Keratinocyte (primary cell): ENCODE results near the gene CBR3. TPM values are rescaled to one million over a fixed set of nuclear protein-coding genes. Genes with fewer than 3 reads are reported as not detected.

ENCODE experiments used
- DNase-seq: peaks from one replicate; pipeline ENCODE4 v3.0.0-alpha.2; 2011; ENCODE audit warnings: low read depth, missing footprints, low spot score
- FAIRE-seq: peaks from 2 replicates; lab custom pipeline; 2011; peaks lifted over from hg19 to GRCh38; lab: Jason Lieb, UNC
- H2AFZ ChIP-seq: 2 replicates; pipeline ENCODE4 v1.6.0; 2012; ENCODE audit warnings: low read length, control low read depth, inconsistent platforms; ENCODE audit not compliant: control insufficient read depth
- H3K27ac ChIP-seq: 2 replicates; pipeline ENCODE4 v1.5.1; 2011; ENCODE audit warnings: low read length; ENCODE audit not compliant: control insufficient read depth, insufficient read depth
- H3K27me3 ChIP-seq: 3 replicates; pipeline ENCODE4 v1.6.0; 2011; ENCODE audit warnings: low read length; ENCODE audit not compliant: control insufficient read depth, insufficient read depth; ENCODE audit errors: extremely low read depth
- H3K36me3 ChIP-seq, 2 experiments: 2 replicates in 1 of 2; 3 replicates in 1 of 2; pipeline ENCODE4 v1.5.1; 2011; ENCODE audit warnings: low read length in 2 of 2, mild to moderate bottlenecking in 1 of 2; ENCODE audit not compliant: control insufficient read depth in 2 of 2, insufficient read depth in 2 of 2; ENCODE audit errors: extremely low read depth in 1 of 2
- H3K4me1 ChIP-seq: 3 replicates; pipeline ENCODE4 v1.5.1; 2011; ENCODE audit warnings: low read length; ENCODE audit not compliant: control insufficient read depth, insufficient read depth; ENCODE audit errors: extremely low read depth
- H3K4me2 ChIP-seq: 3 replicates; pipeline ENCODE4 v1.6.0; 2011; ENCODE audit warnings: low read depth, low read length; ENCODE audit not compliant: control insufficient read depth, insufficient read depth; ENCODE audit errors: extremely low read depth
- H3K4me3 ChIP-seq, 3 experiments: fragments of 200-600 bp in 1 of 3; sonication (generic) in 1 of 3; 2 replicates in 2 of 3; 3 replicates in 1 of 3; pipeline ENCODE4 v1.5.1; 2011 to 2016; ENCODE audit warnings: low read length in 3 of 3, mild to moderate bottlenecking in 3 of 3, control low read depth in 2 of 3, inconsistent platforms in 1 of 3, low read depth in 1 of 3, mixed read lengths in 1 of 3, mixed run types in 1 of 3, moderate library complexity in 1 of 3; ENCODE audit not compliant: control insufficient read depth in 2 of 3, insufficient read depth in 2 of 3; ENCODE audit errors: extremely low read depth in 1 of 3
- H3K79me2 ChIP-seq: 2 replicates; pipeline ENCODE4 v1.6.0; 2012; ENCODE audit warnings: low read length; ENCODE audit not compliant: control insufficient read depth, insufficient read depth
- H3K9ac ChIP-seq: 3 replicates; pipeline ENCODE4 v1.6.0; 2011; ENCODE audit warnings: low read length; ENCODE audit not compliant: control insufficient read depth, insufficient read depth; ENCODE audit errors: extremely low read depth
- H3K9me1 ChIP-seq: 3 replicates; pipeline ENCODE4 v1.6.0; 2011; ENCODE audit warnings: low read length; ENCODE audit not compliant: control insufficient read depth, insufficient read depth; ENCODE audit errors: extremely low read depth
- H3K9me3 ChIP-seq: 2 replicates; pipeline ENCODE4 v1.5.1; 2012; ENCODE audit warnings: low read depth, low read length; ENCODE audit not compliant: control insufficient read depth
- H4K20me1 ChIP-seq: 3 replicates; pipeline ENCODE4 v1.6.0; 2011; ENCODE audit warnings: low read length; ENCODE audit not compliant: control insufficient read depth, insufficient read depth; ENCODE audit errors: extremely low read depth
- CTCF ChIP-seq, 3 experiments: IDR thresholded peaks in 1 of 3; conservative IDR thresholded peaks in 1 of 3; optimal IDR thresholded peaks in 1 of 3; 2 replicates in 2 of 3; 3 replicates in 1 of 3; pipeline versions ENCODE3 to v1.5.1; 2011; ENCODE audit warnings: low read length in 3 of 3, mild to moderate bottlenecking in 3 of 3, moderate library complexity in 2 of 3, control low read depth in 1 of 3, inconsistent platforms in 1 of 3; ENCODE audit not compliant: insufficient read depth in 2 of 3; ENCODE audit errors: extremely low read depth in 1 of 3
- EZH2 ChIP-seq: IDR thresholded peaks from one replicate; pipeline ENCODE4 v1.6.1; 2012; ENCODE audit warnings: inconsistent platforms, mild to moderate bottlenecking, low read length, moderate library complexity
- dilution Hi-C: fragments of 300-500 bp; cut with MboI; formaldehyde crosslinking; loops from one replicate; pipeline ENCODE4 v1.7.0; 2020; ENCODE audit warnings: low sequenced_read_pairs; ENCODE audit not compliant: extremely low pct_ligation_motif_present
- polyA plus RNA-seq, 5 experiments: library from polyadenylated mRNA; depleted of rRNA in 3 of 5; stranded (reverse) in 3 of 5; stranded (forward) in 1 of 5; unstranded in 1 of 5; fragments of >200 nt; gene quantifications; 1 replicate in 1 of 5; 2 replicates in 3 of 5; 3 replicates in 1 of 5; pipeline versions ENCODE4 v1.2.1 to v1.2.3, GENCODE V29; 2011 to 2012; ENCODE audit warnings: missing spikeins in 2 of 5, low read depth in 1 of 5, low replicate concordance in 1 of 5

CBR3 gene
- polyA plus RNA-seq, 1 donor (not counting 4 experiments of a cell fraction or from before 2014, with no cell fraction given): 1.3 TPM

DNA sequence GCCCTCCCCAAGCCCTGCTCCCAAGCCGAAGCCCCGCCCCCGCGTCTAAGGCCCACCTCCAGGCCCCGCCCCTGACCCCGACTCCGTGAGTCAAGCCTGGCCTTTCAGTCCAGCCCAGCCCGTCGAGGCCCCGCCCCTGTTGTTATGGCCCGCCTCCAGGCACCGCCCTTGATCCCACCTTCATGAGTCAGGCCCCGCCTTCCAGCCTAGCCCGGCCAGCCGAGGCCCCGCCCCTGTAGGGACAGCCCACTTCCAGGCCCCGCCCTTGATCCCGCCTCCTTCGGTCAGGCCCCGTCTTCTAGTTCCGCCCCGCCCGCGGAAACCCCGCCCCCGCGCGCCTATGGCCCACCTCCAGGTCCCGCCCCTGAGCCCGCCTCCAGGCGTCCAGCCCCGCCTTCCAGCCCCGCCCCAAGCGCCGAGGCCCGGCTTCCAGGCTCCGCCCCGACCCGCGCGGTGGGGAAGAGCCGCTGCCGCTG is 21.5 kb downstream of the CBR3 start:
- Histone ChIP-seq H4K20me1 (no peaks in the 10 kb centered on the region), H3K4me3 (peak overlapping the region; percentile 65 to 78 (median 70)), H2AFZ (peak overlapping the region; percentile 83), H3K9ac (peak overlapping the region; percentile 89), H3K27me3 (no peaks in the 10 kb centered on the region), H3K4me1 (peaks cover 11% of the 10 kb centered on the region), H3K9me3 (no peaks in the 10 kb centered on the region), H3K79me2 (no peaks in the 10 kb centered on the region), H3K27ac (no peak overlapping the region), H3K4me2 (peak overlapping the region; percentile 81), H3K9me1 (no peaks in the 10 kb centered on the region), H3K36me3 (no peaks in the 10 kb centered on the region)
- DNase-seq: peak; percentile 97
- no peak for FAIRE-seq
- TF ChIP-seq CTCF (optimal IDR thresholded peaks at IDR 0.05 in 1 of 3, IDR thresholded peaks at IDR 0.05 in 1 of 3, conservative IDR thresholded peaks at IDR 0.05 in 1 of 3; ENCODE audit: extremely low read depth in 1 of 3, insufficient read depth in 2 of 3, low read length in 3 of 3): no peak
- TF ChIP-seq EZH2: no peak
- dilution Hi-C loops: no loop called here

DNA sequence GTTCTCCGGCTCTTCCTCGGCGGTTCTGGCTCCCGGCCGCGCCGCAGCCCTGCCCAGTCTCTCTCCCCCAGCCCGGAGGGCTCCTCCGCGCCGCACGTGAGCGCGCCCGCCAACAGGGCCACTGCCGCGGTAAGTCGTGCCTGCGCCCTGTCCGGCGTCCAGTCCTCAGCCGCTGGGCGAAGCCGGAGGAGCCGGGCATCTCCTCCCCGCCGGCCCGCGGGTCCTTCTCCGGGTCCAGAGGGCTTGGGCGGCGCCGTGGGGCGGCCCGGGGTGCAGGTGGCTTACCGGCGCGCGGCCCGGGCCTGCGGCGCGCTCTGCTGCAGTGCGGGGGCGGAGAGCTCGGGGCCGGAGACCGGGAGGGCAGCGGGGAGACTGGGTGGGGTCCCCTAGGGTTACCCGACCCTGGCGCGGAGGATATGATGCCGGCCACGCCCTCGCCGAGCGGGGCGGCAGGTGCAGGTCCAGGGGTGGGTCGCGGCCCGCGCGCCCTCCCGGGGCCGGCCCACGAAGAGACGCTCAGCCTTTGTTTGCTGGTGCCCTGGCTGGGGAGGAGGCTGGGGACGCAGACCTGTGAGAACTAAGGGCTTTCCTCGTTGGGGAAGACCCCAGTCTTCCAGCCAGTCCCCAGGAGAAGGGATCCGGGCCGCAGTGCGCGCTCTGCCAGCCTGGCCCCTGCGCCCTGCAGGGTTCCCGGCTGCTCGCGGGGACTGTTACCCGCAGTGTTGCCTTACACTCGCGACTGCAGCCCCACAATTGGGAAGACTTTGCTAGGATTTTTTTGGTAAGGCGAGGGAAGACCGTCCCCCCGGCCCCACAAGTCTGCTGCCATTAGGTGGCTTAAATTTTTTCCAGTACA is 22.2 kb downstream of the CBR3 start, which contains the start of gene DOP1B:
Gene DOP1B (plus strand): TSS at position 10 of the 856 bp plus-strand sequence. CDS start 7,910 bp downstream, outside the sequence.
- H3K4me2 ChIP-seq: peak within 1 kb of the TSS; percentile 81
- H3K79me2 ChIP-seq: no peaks in the 10 kb centered on the region
- no peaks in the 10 kb centered on the region for H4K20me1 ChIP-seq
- peak within 1 kb of the TSS; percentile 88 for H2AFZ ChIP-seq
- no peak for TF ChIP-seq EZH2
- no peak for TF ChIP-seq CTCF (optimal IDR thresholded peaks at IDR 0.05 in 1 of 3, IDR thresholded peaks at IDR 0.05 in 1 of 3, conservative IDR thresholded peaks at IDR 0.05 in 1 of 3; ENCODE audit: extremely low read depth in 1 of 3, insufficient read depth in 2 of 3, low read length in 3 of 3)
- peak within 1 kb of the TSS; percentile 65 to 78 (median 71) for H3K4me3 ChIP-seq
- H3K9me1 ChIP-seq: no peaks in the 10 kb centered on the region
- no peaks in the 10 kb centered on the region for H3K9me3 ChIP-seq
- H3K36me3 ChIP-seq: no peaks in the 10 kb centered on the region
- peaks cover 11% of the 10 kb centered on the region for H3K4me1 ChIP-seq
- H3K27ac ChIP-seq: peak within 1 kb of the TSS; percentile 71
- no peaks in the 10 kb centered on the region for H3K27me3 ChIP-seq
- DNase-seq (no peak), FAIRE-seq (no peak)
- dilution Hi-C loops: no loop called here
- peak within 1 kb of the TSS; percentile 89 for H3K9ac ChIP-seq
